Measurements from ENCODE around the gene CCL26. TPM values are rescaled to one million over a fixed set of nuclear protein-coding genes. Genes with fewer than 3 reads are reported as not detected.

Gene CCL26
- not detected for total RNA-seq (ENCODE audit: unreplicated experiment)
- long read RNA-seq = 0 reads

- Mint-ChIP-seq H3K36me3 (ENCODE audit: unreplicated experiment) (no peaks in the 10 kb centered on the region), H3K9me3 (ENCODE audit: unreplicated experiment) (no peaks in the 10 kb centered on the region), H3K27ac (ENCODE audit: unreplicated experiment) (no peak within 1 kb of the TSS), H3K4me3 (ENCODE audit: unreplicated experiment) (no peak within 1 kb of the TSS), H3K27me3 (ENCODE audit: unreplicated experiment) (no peaks in the 10 kb centered on the region), H3K4me1 (ENCODE audit: low read depth, unreplicated experiment) (peaks cover 4% of the 10 kb centered on the region)
- DNase-seq = no peak
- no peak for TF ChIP-seq CTCF (IDR thresholded peaks at IDR 0.05; ENCODE audit: partially characterized antibody, unreplicated experiment)
These were observed at the start of gene CCL26 for GRCh38 chr7:75772081-75773077. Gene CCL26 (minus strand): TSS chr7:75772211. CDS start chr7:75772176, 35 bp downstream.

- Mint-ChIP-seq H3K27me3 (ENCODE audit: unreplicated experiment) (peaks cover 7% of the 10 kb centered on the region), H3K4me1 (ENCODE audit: low read depth, unreplicated experiment) (no peaks in the 10 kb centered on the region), H3K27ac (ENCODE audit: unreplicated experiment) (no peak overlapping the region), H3K36me3 (ENCODE audit: unreplicated experiment) (peaks cover 9% of the 10 kb centered on the region), H3K9me3 (ENCODE audit: unreplicated experiment) (peaks cover 4% of the 10 kb centered on the region), H3K4me3 (ENCODE audit: unreplicated experiment) (no peak overlapping the region)
- no peak for TF ChIP-seq CTCF (IDR thresholded peaks at IDR 0.05; ENCODE audit: partially characterized antibody, unreplicated experiment)
- DNase-seq = no peak
These were observed 48.7 kb upstream of the CCL26 start for GRCh38 chr7:75820688-75821087.

GRCh38 chr7:75819711-75820110 lies 47.7 kb upstream of the CCL26 start:
- peaks cover 4% of the 10 kb centered on the region for H3K9me3 Mint-ChIP-seq (ENCODE audit: unreplicated experiment)
- no peak overlapping the region for H3K4me3 Mint-ChIP-seq (ENCODE audit: unreplicated experiment)
- peaks cover 7% of the 10 kb centered on the region for H3K27me3 Mint-ChIP-seq (ENCODE audit: unreplicated experiment)
- H3K27ac Mint-ChIP-seq (ENCODE audit: unreplicated experiment) = no peak overlapping the region
- no peak for TF ChIP-seq CTCF (IDR thresholded peaks at IDR 0.05; ENCODE audit: partially characterized antibody, unreplicated experiment)
- H3K36me3 Mint-ChIP-seq (ENCODE audit: unreplicated experiment) = peaks cover 9% of the 10 kb centered on the region
- no peak for DNase-seq
- H3K4me1 Mint-ChIP-seq (ENCODE audit: low read depth, unreplicated experiment) = no peaks in the 10 kb centered on the region

- H3K27me3 Mint-ChIP-seq (ENCODE audit: unreplicated experiment) = peaks cover 9% of the 10 kb centered on the region
- no peak overlapping the region for H3K27ac Mint-ChIP-seq (ENCODE audit: unreplicated experiment)
These were observed 46.5 kb upstream of the CCL26 start for GRCh38 chr7:75818472-75818871.

More at GRCh38 chr7:75818472-75818871, 46.5 kb upstream of the CCL26 start:
- peaks cover 9% of the 10 kb centered on the region for H3K36me3 Mint-ChIP-seq (ENCODE audit: unreplicated experiment)
- no peaks in the 10 kb centered on the region for H3K4me1 Mint-ChIP-seq (ENCODE audit: low read depth, unreplicated experiment)
- DNase-seq = no peak
- H3K4me3 Mint-ChIP-seq (ENCODE audit: unreplicated experiment) = no peak overlapping the region
- H3K9me3 Mint-ChIP-seq (ENCODE audit: unreplicated experiment) = peaks cover 4% of the 10 kb centered on the region
- TF ChIP-seq CTCF (IDR thresholded peaks at IDR 0.05; ENCODE audit: partially characterized antibody, unreplicated experiment) = no peak

Measured in glutamatergic neuron (in vitro differentiated cells).